TTC549 (cell line): ENCODE data around the gene CCR2.

ENCODE experiments used
- FAIRE-seq: peaks from 2 replicates; lab custom pipeline; 2012; peaks lifted over from hg19 to GRCh38; lab: Jason Lieb, UNC

Gene CCR2

DNA sequence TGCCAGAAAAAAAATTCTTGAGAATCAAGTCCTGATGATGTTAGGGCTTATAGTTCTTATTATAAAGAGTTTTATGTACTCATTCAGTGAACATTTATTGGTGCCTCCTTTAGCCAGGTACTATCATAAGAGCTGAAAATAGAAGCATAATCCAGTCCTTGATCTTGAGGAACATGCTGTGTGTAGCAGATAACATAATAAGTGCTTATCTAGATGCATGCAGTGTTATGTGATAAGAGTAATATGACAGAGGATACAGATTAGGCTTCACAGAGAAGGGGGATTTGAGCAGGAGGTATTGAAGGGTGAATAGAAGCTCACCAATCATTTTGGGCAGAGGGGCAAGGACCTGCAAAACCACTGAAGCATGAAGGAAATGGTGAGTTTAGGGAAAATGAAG is 1.1 kb downstream of the CCR2 start:
- FAIRE-seq, result no peak

DNA sequence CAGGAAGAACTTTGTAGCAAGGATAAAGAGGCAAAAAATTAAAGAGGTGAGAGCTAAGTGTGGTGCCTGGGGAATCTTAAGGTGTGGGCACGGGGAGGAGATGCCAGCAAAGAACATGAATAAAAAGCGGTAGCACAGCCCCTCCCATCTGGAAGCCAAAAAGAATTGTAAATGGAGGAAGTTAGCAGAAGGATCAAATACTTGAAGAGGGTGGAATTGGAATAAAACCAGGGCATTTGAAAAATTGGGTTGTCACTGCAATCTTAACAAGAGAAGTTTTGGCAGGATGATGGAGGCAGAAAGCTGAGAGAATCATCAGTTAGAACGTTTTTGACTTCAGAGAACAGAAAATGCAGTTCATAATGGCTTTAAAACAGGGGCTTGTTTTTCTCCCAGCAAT is 2.4 kb downstream of the CCR2 start:
- no peak for FAIRE-seq

DNA sequence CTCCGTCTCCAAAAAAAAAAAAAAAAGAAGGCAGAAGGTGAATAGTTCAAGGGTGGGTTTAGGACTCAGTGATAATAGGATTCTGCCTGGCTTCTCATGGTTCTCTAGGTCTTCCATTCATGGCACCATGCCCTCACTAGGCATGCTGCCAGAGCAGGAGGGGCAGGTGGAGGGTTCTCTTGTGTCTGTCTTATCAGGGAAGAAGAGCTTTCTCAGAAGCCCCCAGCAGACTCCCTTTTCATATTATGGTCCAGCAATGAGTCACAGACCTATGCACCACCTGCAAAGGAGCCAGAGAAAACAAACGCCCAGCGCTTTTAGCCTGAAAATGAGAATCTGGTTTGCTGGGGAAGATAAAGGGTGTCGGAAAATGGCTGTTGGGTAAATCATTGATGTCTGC is 3.0 kb downstream of the CCR2 start:
- FAIRE-seq, result no peak

DNA sequence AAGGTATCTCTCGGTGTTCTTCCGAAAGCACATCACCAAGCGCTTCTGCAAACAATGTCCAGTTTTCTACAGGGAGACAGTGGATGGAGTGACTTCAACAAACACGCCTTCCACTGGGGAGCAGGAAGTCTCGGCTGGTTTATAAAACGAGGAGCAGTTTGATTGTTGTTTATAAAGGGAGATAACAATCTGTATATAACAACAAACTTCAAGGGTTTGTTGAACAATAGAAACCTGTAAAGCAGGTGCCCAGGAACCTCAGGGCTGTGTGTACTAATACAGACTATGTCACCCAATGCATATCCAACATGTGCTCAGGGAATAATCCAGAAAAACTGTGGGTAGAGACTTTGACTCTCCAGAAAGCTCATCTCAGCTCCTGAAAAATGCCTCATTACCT is 4.6 kb downstream of the CCR2 start:
- no peak for FAIRE-seq

DNA sequence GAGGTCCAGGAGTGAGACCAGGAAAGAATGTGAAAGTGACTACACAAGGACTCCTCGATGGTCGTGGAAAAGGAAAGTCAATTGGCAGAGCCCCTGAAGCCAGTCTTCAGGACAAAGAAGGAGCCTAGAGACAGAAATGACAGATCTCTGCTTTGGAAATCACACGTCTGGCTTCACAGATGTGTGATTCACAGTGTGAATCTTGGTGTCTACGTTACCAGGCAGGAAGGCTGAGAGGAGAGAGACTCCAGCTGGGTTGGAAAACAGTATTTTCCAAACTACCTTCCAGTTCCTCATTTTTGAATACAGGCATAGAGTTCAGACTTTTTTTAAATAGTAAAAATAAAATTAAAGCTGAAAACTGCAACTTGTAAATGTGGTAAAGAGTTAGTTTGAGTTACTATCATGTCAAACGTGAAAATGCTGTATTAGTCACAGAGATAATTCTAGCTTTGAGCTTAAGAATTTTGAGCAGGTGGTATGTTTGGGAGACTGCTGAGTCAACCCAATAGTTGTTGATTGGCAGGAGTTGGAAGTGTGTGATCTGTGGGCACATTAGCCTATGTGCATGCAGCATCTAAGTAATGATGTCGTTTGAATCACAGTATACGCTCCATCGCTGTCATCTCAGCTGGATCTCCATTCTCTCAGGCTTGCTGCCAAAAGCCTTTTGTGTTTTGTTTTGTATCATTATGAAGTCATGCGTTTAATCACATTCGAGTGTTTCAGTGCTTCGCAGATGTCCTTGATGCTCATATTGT is 6.0 kb downstream of the CCR2 start:
- no peak for FAIRE-seq

DNA sequence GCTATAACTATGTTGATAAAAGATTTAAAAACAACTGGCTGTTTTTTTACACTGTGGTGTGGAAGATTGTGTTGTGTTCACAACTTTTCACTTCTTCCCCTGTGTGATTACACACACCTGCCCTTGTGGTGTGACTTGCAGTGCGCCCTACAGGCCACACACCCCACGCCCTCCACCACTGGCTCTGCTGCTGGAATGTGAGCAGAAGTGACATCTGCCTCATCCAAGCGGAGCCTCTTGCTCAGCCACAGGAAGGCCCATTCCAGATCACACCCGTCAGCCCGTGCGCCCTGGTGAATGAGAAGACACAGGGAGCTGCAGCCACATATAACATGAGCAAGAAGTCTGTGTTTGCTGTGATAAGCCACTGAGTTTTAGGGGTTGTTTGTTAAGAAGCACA is 7.0 kb downstream of the CCR2 start:
- no peak for FAIRE-seq

DNA sequence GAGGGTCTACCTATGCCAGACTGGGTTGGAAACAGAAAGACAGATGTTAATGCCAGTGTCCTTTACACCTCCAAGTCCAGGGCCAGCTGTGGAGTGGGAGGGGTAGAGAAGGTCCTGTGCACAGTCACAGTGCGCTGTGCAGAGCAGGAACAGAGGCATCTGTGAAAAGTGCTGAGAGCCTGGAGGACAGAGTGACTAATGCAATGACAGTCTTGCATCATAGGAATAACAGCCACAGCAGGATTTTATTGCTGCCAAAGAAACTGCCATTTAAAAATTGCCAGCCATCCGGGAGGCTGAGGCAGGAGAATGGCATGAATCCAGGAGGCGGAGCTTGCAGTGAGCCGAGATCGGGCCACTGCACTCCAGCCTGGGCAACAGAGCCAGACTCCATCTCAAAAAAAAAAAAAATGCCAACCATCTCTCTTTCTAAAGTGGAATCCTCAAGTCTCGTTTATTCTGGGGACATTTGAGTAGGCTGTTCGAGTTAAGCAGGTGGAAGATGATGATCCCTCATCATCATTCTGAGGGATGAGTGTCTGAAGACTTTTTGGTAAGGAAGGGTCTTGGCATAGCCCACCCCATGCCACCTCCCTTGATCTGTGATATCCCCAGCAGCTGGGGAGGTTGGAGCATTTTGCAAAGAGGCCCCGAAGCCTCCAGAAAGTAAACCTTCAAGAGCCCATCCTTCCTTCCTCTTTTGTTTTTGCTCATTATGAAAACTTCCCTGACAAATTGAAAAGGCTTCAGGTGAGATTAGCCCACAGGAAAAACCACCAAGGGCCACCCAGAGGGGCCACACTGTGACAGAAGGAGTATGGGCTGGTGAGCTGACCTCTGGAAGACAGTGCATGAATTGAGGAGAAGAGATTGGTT is 7.7 kb downstream of the CCR2 start:
- FAIRE-seq, result no peak

DNA sequence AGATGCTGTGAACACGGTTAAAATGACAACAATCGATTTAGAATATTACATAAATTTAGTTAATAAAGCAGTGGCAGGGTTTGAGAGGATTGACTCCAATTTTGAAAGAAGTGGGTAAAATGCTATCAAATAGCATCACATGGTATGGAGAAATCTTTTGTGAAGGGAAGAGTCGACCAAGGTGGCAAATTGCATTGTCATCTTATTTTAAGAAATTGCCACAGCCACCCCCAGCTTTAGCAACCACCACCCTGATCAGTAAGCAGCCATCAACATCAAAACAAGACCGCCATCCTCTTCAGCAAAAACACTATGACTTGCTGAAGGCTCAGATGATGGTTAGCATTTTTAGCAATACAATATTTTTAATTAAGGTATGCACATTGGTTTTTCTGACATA is 11.1 kb downstream of the CCR2 start:
- no peak for FAIRE-seq

DNA sequence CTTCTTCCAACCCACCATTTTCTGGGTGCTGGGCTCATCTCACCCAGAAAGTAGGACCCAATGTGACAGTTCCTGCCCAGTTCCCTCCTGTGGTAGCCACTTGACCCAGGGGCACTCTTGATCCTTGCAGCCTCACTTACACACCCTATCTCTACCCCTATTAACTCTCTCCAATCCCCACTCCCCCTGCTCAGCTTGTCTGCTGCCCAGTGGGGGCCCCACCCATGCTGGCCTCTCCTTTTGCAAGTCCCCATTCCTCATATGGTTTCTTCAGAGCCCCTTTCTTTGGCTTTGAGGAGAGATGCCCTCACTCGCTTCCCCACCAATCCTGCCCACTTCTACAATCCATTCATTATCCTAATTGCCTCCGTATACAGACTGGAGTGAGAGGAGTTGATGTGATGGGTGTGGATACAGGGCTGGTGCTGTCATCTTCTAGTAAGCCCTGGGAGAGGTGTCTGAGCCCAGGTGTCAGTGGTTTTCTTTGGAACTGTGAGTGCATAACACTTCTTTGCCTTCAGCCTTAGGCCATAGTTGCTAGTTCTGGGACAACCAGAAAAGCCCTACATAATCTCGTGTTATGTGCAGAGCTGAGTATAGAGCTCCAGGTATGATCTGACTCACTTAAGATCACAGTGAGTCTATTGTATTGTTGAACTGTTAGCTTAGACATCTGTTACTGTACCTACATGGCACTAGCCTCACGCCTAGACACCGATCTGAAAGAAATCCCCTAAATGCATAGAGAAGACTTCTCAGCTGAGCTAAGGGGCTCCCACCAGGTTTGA is 12.0 kb downstream of the CCR2 start:
- no peak for FAIRE-seq

DNA sequence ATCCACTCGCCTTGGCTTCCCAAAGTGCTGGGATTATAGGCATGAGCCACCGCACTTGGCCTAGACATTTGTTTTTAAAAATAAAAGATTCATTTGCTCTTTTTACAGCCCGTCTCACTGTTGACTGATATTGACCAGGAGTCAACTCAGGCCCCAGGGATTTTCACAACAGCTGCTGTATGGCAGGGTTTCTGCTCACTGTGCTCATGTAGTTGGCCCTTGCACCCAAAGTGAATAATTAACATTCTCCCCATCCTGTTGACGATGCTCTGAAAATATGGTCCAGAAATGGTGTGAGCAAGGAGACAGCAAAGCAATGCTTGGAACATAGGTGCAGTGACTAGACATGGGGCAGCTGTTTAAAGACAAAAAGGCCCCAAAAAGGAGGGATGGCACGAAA is 13.9 kb downstream of the CCR2 start:
- FAIRE-seq, result no peak

DNA sequence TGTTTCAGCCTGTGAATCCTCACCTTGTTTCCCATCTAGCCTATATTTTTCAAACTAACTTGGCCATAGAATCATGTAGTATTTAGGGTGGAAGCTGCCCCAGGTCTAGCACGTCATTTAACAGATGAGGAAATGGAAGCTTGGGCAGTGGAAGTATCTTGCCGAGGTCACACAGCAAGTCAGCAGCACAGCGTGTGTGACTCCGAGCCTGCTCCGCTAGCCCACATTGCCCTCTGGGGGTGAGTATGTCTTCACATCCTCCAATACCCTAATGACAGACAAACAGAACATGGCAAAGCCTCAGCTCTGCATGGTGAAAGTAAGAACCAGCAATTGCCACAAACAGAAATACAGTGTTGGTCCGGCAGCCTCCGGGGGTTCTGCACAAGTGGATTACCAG is 14.7 kb downstream of the CCR2 start:
- no peak for FAIRE-seq

DNA sequence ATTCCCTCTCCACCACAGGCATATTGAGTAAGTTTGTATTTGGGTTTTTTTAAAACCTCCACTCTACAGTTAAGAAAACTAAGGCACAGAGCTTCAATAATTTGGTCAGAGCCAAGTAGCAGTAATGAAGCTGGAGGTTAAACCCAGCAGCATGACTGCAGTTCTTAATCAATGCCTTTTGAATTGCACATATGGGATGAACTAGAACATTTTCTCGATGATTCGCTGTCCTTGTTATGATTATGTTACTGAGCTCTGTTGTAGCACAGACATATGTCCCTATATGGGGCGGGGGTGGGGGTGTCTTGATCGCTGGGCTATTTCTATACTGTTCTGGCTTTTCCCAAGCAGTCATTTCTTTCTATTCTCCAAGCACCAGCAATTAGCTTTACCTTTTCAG is 15.2 kb downstream of the CCR2 start:
- no peak for FAIRE-seq

DNA sequence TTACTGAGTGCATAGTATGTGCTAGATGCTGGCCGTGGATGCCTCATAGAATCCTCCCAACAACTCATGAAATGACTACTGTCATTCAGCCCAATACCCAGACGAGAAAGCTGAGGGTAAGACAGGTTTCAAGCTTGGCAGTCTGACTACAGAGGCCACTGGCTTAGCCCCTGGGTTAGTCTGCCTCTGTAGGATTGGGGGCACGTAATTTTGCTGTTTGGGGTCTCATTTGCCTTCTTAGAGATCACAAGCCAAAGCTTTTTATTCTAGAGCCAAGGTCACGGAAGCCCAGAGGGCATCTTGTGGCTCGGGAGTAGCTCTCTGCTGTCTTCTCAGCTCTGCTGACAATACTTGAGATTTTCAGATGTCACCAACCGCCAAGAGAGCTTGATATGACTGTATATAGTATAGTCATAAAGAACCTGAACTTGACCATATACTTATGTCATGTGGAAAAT is 15.8 kb downstream of the CCR2 start:
- FAIRE-seq, result no peak

DNA sequence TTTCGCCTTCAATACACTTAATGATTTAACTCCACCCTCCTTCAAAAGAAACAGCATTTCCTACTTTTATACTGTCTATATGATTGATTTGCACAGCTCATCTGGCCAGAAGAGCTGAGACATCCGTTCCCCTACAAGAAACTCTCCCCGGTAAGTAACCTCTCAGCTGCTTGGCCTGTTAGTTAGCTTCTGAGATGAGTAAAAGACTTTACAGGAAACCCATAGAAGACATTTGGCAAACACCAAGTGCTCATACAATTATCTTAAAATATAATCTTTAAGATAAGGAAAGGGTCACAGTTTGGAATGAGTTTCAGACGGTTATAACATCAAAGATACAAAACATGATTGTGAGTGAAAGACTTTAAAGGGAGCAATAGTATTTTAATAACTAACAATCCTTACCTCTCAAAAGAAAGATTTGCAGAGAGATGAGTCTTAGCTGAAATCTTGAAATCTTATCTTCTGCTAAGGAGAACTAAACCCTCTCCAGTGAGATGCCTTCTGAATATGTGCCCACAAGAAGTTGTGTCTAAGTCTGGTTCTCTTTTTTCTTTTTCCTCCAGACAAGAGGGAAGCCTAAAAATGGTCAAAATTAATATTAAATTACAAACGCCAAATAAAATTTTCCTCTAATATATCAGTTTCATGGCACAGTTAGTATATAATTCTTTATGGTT is 17.1 kb downstream of the CCR2 start, which contains the start of gene CCR5:
Gene CCR5, plus strand, starts transcription at position 108 of the 680 bp plus-strand sequence. CDS start 1,957 bp downstream, outside the sequence.
- FAIRE-seq, result no peak

DNA sequence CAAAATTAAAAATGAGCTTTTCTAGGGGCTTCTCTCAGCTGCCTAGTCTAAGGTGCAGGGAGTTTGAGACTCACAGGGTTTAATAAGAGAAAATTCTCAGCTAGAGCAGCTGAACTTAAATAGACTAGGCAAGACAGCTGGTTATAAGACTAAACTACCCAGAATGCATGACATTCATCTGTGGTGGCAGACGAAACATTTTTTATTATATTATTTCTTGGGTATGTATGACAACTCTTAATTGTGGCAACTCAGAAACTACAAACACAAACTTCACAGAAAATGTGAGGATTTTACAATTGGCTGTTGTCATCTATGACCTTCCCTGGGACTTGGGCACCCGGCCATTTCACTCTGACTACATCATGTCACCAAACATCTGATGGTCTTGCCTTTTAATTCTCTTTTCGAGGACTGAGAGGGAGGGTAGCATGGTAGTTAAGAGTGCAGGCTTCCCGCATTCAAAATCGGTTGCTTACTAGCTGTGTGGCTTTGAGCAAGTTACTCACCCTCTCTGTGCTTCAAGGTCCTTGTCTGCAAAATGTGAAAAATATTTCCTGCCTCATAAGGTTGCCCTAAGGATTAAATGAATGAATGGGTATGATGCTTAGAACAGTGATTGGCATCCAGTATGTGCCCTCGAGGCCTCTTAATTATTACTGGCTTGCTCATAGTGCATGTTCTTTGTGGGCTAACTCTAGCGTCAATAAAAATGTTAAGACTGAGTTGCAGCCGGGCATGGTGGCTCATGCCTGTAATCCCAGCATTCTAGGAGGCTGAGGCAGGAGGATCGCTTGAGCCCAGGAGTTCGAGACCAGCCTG is 17.8 kb downstream of the CCR2 start:
- no peak for FAIRE-seq

DNA sequence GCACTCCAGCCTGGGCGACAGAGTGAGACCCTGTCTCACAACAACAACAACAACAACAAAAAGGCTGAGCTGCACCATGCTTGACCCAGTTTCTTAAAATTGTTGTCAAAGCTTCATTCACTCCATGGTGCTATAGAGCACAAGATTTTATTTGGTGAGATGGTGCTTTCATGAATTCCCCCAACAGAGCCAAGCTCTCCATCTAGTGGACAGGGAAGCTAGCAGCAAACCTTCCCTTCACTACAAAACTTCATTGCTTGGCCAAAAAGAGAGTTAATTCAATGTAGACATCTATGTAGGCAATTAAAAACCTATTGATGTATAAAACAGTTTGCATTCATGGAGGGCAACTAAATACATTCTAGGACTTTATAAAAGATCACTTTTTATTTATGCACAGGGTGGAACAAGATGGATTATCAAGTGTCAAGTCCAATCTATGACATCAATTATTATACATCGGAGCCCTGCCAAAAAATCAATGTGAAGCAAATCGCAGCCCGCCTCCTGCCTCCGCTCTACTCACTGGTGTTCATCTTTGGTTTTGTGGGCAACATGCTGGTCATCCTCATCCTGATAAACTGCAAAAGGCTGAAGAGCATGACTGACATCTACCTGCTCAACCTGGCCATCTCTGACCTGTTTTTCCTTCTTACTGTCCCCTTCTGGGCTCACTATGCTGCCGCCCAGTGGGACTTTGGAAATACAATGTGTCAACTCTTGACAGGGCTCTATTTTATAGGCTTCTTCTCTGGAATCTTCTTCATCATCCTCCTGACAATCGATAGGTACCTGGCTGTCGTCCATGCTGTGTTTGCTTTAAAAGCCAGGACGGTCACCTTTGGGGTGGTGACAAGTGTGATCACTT is 18.8 kb downstream of the CCR2 start:
- FAIRE-seq, result no peak

DNA sequence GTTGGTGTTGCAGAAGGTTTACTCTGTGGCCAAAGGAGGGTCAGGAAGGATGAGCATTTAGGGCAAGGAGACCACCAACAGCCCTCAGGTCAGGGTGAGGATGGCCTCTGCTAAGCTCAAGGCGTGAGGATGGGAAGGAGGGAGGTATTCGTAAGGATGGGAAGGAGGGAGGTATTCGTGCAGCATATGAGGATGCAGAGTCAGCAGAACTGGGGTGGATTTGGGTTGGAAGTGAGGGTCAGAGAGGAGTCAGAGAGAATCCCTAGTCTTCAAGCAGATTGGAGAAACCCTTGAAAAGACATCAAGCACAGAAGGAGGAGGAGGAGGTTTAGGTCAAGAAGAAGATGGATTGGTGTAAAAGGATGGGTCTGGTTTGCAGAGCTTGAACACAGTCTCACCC is 20.8 kb downstream of the CCR2 start:
- no peak for FAIRE-seq

DNA sequence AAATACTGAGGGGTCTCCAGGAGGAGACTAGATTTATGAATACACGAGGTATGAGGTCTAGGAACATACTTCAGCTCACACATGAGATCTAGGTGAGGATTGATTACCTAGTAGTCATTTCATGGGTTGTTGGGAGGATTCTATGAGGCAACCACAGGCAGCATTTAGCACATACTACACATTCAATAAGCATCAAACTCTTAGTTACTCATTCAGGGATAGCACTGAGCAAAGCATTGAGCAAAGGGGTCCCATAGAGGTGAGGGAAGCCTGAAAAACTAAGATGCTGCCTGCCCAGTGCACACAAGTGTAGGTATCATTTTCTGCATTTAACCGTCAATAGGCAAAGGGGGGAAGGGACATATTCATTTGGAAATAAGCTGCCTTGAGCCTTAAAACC is 21.3 kb downstream of the CCR2 start:
- FAIRE-seq, result no peak

DNA sequence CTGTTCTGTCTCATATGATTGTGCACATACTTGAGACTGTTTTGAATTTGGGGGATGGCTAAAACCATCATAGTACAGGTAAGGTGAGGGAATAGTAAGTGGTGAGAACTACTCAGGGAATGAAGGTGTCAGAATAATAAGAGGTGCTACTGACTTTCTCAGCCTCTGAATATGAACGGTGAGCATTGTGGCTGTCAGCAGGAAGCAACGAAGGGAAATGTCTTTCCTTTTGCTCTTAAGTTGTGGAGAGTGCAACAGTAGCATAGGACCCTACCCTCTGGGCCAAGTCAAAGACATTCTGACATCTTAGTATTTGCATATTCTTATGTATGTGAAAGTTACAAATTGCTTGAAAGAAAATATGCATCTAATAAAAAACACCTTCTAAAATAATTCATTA is 21.9 kb downstream of the CCR2 start:
- FAIRE-seq, result no peak

DNA sequence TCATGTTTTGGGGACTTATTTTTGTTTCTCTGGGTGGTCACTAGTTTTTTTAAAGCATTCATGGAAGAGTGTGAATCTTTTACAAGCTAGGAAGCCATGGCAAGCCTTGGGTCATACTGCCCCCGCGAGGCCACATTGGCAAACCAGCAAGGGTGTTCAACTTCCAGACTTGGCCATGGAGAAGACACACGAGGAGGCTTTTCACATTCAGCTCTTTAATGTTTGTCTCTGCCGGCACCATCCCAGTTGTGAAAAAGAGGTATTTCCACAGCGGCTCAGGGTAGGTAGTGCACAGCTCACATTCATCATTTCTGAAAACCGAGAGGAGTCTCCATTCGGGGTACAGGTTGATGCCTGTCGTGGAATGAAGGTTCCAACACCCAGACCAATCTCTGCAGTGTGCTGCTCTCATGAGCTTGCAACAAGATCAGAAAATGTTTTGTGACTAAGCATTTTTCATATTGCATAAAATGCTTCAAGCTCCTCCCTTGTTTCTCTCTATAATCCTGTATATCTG is 24.6 kb downstream of the CCR2 start:
- FAIRE-seq, result no peak
